Medulla oblongata (tissue), 1 donor: Measurements from ENCODE around the gene DTX2.
"Not testable (repeated sequence)": the region's sequence is repeated elsewhere in the genome, so short reads cannot be mapped to it uniquely, and the experiment has no call there.

ENCODE experiments used
- DNase-seq: peaks from one replicate; pipeline ENCODE4 v3.0.0-alpha.2; 2015; ENCODE audit errors: extremely low spot score

The DTX2 gene

DNA sequence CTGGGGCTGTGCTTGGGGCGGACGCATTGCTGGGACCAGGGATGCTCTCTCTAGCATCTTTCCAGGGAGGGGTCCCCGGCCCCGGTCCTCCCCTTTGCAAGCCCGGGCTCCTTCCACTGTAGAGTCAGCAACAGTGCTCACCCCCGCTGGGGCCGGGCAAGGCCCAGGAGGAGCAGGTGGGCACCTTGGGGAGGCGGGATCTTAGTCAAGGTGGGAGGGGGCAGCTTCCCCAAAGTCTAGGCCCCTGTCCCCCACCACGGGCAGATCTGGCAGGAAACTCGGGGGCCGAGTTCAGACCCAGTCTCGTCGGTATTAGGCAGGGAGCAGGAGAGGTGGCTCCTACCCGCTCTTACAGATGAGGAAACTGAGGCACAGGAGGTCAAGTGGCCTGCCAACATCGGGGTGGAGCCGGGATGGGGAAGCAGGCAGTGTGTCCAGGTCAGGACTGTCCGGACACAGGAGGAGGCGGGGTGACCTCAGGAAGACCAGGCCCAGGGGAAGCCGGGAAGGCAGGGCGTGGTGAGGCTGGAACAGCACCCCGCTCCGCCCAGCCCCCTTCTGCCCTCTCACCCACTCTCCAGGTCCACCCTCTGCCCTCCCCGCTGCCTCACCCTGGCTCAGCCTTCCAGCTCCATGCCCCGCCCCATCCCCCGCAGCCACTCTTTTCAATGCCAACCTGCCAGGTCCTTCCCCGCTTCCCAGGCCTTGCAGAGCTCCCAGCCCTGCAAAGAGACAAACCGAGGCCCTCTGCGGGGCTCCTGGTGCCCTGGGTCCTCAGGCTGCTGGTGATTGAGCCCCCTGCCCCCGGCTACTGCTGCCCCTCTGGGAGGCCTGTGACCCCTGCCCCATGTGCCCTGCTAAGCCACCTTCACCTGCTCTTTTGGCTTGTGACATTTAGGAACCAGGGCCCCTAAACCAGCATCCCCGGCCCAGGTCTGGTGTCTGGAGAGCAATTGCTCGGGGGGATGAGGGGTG is 50.7 kb downstream of the DTX2 start:
- not testable (repeated sequence) for DNase-seq

DNA sequence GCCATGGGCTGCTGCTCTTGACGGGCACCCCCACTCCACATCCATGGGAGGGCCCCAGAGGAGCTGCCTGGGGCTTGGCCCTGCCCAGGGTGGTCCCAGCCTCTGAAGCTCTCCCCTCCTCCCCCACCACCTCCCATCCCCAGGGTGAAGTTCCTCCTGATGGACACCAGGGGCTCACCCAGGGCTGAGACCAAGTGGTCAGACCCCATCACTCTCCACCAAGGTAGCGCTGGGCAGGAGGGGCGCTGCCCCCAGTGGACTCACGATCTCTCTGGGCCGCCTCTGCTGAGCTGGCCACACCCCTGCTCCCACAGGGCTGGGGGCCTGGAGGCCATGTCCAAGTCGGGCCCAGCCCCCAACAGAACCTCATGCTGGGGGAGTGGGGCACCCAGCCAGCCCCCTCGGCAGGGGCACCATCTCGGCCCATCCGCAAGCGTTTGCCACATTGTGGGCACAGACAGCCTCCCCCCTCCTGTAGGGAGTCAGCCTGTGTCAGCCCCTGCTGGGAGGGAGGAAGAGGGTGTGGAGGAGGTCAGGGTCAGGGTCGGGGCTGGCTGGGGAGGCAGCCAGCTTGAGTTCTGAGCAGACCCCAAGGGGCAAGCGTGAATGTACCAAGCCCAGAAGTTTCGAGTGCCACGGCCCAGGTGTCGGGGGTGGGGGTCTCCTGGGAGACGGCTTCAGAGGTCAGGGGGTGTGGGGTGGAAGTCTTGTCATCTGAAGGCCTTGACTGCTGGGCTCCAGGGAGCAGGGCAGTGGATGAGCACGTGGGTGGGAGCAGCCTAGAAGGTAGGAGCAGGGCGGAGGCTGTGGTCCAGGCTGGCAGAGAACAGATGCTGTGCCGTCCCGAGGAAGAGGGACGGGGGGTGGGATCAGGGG is 51.7 kb downstream of the DTX2 start:
- DNase-seq, result no peak

DNA sequence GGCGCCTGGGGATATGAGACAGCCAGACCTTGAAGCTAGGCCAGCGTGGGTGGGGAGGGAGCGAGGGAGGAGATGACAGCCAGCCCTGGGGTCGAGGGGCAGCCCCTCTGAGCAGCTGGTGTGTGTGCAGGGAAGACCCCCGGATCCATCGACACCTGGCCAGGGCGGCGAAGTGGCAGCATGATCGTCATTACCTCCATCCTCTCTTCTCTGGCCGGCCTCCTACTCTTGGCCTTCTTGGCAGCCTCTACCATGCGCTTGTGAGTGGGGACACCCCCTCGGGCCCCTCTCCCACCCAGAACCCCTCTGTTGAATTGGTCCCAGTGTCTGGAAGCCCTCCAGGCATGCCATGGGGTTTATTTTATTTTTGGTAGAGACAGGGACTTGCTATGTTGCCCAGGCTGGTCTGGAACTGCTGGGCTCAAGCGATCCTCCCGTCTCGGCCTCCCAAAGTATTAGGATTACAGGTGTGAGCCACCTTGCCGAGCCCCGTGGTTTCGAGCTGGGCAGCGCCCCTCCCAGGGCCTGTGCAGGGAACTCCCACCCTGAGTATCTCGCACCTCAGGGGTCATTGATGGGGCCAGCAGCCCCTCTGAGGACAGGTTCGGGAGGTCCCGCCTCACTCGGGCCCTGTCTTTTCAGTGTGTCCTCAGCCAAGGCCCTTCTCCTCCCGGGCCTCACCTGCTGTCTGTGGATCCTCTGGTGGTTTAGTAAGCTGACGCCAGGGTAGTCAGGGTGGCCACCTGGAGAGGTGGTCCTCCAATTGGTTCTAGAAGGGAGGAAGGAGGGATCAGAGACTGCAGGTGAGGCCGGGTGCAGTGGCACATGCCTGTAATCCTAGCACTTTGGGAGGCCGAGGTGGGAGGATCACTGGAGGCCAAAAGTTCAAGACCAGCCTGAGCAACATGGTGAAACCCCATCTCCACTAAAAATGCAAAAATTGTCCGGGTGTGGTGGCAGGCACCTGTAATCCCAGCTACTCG is 52.6 kb downstream of the DTX2 start:
- DNase-seq, result no peak

DNA sequence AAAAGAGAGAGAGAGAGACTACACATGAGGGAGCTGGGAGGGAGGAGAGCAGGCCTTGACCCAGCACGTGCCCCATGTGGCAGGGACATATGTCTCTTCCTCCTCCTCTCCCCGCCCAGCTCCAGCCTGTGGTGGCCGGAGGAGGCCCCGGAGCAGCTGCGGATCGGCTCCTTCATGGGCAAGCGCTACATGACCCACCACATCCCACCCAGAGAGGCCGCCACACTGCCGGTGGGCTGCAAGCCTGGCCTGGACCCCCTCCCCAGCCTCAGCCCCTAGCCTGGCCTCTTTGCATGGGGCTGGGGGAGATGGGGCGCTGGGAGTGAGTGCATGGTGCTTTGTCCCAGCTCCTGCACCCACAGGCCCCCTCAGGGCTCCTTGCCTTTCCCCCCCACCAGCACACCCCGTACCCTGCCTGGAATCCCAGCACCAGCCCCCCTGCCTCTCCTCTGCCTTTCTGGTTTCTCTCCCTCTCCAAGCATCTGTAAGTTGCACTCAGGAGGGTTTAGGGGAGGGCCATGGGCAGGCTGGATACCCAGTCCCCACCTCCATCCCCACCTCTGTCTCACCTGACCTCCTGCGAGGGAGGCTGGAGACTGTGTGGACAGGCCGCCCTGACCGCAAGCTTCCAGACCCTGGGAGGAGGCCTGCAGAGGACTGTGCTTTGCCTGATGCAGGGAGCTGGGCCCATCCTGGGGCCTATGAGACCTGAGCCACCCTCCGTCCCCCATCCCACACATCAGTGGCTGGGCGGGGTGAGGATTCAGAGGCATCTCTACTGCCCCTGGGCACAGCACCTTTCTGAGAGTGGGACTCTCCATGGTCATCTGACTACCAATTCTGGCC is 53.6 kb downstream of the DTX2 start:
- DNase-seq, result no peak

DNA sequence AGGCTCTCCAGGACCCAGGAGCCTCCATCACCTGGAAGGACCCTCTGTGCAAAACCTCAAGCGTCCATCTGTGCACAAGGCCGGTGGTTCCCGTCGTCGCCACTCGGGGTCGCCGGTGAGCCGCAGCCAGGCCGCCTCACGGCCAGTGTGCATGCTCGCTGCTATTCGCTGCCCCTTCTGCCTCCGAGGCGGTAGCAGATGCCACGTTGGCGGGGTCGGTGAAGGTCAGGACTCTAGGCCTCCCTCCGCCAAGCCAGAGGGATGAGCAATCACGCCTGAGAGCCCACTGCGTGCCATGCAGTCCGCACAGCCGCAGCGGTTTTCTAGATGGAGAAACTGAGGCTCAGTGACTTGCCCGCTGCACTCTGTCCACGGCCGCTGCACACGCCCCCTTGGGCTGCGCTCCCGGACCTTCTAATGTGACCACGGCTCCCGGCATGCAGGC is 54.5 kb downstream of the DTX2 start:
- DNase-seq, result peak; percentile 37

DNA sequence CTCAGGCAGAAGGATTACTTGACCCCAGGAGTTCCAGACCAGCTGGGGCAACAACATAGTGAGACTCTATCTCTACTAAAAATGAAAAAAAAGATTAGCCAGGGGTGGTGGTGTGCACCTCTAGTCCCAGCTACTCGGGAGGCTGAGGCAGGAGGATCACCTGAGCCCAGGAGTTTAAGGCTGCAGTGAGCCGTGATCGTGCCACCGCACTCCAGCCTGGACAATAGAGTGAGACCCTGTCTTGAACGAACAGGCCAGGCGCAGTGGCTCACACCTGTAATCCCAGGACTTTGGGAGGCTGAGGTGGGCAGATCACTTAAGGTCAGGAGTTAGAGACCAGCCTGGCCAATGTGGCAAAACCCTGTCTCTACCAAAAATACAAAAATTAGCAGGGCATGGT is 55.4 kb downstream of the DTX2 start:
- DNase-seq, result not testable (repeated sequence)

DNA sequence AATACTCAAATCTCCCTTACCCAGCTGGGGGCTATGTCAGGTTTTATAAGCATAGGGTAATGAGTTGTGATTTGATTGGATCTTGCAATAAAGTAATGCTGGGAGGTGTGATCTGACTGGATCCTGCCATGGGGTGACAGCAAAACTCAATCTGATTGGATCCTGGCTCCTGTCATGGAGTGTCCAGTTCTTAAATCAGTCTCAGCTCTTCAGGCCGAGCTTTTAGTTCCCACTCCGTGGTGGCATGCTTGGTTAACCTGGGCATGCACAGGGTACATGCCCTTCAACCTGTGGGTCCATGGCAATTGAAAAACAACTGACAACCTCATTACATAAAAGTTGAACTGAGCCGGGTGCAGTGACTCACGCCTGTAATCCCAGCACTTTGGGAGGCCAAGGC is 64.7 kb downstream of the DTX2 start:
- not testable (repeated sequence) for DNase-seq

DNA sequence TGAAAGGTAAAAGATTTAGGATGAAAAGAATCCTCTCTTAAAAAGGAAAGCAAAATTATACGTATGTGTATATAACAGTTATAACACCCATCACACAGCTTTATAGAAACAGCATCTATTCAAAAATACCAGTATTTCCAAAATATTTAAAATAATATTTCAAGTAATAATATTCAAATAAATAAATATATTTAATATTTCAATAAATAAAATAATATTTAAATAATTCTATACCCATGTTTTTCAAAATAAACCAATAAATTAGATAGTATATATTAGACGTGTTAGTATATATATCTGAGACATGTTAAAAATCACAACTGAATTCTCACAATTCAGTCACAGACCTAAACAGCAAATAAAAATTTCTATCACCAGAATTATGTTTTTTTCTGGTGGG is 70.1 kb downstream of the DTX2 start:
- not testable (repeated sequence) for DNase-seq

DNA sequence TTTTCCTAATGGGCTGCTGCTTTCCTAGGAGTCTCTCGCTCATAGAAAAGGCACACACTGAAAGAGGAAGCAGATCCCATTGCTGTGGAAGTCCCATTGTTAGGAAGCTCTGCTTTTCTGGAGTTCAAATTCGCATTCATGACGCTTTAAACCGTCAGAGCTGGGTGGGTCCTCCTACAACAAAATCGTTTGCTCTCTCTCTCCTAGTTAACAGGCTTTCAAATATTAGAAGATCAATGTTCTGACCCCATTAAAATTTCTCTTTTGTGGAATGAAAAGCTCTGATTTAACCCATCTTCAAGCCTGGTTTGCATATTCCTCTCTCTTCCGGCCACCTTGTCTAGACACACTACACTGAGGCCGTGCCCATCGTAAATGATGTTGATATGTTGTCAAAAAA is 81.7 kb downstream of the DTX2 start, which contains the start of gene SPDYE16:
SPDYE16 (minus strand) TSS at position 101 of the 400 bp plus-strand sequence. CDS start 1,838 bp downstream, outside the sequence.
- not testable (repeated sequence) for DNase-seq

DNA sequence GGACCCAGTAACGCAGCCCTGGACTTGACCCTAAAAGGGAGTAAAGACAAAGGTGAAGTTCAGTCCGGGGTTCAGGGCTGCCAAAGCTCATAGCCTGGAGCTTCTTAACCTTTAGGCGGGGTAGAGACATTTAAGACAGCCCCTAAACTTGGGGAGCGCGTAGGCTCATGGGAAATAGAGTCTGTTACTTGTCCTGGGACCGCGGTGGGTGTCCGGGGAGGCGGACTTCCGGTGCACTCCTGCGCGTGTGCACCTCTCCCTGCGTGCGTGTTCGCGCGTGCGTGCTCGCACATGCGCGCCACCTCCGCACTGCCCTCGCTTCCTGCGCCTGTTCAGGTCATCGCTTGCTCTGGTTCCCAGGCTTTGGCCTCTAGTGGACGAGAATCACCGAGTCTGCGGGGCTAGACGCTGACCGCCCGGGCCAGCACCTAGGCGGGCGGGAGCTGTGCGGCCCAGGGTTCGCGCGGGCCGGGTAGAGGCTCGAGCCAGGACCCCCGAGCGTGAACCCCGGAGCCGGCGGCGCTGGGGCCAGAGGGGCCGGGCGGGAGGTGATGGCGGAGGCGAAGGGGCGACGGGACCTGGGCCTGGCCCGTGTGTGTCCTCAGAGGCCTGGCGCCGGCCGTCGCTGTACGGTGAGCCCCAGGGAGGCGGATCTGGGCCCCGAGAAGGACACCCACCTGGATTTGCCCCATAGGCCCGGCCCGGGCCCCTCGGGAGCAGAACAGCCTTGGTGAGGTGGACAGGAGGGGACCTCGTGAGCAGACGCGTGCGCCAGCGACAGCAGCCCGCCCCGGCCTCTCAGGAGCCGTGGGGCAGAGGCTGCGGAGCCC is 87.7 kb downstream of the DTX2 start:
- DNase-seq, result peak; percentile 94

DNA sequence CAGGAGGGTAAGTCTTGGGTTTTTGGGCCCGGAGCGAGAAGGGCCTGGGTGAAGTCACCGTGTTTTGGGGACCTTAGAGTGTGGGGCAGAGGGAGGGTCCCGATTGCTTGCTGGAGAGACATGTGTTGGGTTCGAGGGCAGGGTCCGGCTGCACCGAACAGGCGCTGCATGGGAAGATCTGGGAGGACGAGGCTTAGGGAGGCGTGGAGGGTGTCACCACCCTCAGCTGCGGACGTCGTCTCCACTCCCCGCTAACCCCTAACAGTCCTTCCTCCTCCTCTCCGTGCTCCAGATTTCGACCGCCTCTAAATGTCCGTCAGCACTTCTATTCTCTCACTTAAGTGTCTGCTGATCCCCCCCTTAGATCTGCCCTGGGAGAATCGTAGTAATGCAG is 88.3 kb downstream of the DTX2 start:
- DNase-seq, result not testable (repeated sequence)

DNA sequence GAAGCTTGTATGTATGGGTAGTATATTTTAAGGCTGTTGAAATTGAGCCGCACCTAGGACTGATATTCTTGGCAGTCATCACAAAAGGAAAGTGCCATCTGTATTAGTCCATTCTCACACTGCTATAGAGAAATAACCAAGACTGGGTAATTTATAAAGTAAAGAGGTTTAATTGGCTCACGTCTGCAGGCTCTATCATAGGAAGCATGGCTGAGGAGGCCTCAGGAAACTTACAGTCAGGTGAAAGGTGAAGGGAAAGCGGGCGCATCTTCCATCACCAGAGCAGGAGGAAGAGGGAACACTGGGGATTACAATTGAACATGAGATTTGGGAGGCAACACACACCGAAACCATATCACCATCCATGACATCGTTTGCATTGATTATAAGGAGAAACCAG is 90.5 kb downstream of the DTX2 start:
- not testable (repeated sequence) for DNase-seq
